Measurements from ENCODE around the gene UTF1. TPM values are rescaled to one million over a fixed set of nuclear protein-coding genes. Genes with fewer than 3 reads are reported as not detected.

The UTF1 gene
- total RNA-seq, 4 donors from 2014 or later, result not detected

GRCh38 chr10:133207041-133207600 is 22.9 kb upstream of the UTF1 start:
- TF ChIP-seq, protein P1, sequence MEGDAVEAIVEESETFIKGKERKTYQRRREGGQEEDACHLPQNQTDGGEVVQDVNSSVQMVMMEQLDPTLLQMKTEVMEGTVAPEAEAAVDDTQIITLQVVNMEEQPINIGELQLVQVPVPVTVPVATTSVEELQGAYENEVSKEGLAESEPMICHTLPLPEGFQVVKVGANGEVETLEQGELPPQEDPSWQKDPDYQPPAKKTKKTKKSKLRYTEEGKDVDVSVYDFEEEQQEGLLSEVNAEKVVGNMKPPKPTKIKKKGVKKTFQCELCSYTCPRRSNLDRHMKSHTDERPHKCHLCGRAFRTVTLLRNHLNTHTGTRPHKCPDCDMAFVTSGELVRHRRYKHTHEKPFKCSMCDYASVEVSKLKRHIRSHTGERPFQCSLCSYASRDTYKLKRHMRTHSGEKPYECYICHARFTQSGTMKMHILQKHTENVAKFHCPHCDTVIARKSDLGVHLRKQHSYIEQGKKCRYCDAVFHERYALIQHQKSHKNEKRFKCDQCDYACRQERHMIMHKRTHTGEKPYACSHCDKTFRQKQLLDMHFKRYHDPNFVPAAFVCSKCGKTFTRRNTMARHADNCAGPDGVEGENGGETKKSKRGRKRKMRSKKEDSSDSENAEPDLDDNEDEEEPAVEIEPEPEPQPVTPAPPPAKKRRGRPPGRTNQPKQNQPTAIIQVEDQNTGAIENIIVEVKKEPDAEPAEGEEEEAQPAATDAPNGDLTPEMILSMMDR (IDR thresholded peaks at IDR 0.05; ENCODE audit: low read depth), result no peak

DNA sequence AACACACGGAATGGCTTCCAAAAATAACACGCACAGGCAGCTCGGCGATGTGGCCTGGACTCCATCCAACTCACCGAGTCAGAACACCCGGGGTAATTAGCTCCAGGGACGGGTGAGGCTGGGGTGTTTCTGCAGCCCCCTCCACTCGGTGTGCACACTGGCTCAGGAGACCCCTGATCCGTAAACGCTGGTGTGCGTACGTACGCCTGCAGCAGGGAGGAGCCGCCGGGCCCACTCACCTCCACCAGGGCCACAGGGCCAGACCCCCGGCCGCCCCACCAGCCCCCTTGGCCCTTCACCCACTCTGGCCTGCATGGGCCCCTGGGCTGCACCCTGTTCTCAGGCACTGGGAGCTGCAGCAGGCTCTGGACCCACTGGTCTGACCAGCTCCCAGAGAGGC is 22.4 kb upstream of the UTF1 start:
- TF ChIP-seq, protein P1 (IDR thresholded peaks at IDR 0.05; ENCODE audit: low read depth), result no peak

GRCh38 chr10:133208466-133208865 is 21.6 kb upstream of the UTF1 start:
- TF ChIP-seq, protein P1 (IDR thresholded peaks at IDR 0.05; ENCODE audit: low read depth), result no peak

DNA sequence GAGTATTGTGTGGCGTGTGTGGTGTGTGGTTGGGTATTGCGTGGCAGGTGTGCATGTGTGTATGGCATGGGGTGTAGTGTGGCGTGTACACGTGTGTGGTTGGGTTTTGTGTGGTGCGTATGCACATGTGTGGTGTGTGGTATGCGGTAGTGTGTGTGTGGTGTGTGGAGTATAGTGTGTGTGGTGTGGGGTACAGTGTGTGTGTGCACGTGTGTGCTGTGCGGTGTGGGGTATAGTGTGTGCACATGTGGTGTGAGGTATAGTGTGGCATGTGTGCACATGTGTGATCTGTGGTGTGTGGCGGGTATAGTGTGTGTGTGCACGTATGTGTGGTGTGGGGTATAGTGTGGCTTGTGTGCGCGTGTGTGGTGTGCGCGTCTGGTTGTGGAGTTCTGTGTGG is 20.9 kb upstream of the UTF1 start:
- TF ChIP-seq, protein P1 (IDR thresholded peaks at IDR 0.05; ENCODE audit: low read depth), result no peak

DNA sequence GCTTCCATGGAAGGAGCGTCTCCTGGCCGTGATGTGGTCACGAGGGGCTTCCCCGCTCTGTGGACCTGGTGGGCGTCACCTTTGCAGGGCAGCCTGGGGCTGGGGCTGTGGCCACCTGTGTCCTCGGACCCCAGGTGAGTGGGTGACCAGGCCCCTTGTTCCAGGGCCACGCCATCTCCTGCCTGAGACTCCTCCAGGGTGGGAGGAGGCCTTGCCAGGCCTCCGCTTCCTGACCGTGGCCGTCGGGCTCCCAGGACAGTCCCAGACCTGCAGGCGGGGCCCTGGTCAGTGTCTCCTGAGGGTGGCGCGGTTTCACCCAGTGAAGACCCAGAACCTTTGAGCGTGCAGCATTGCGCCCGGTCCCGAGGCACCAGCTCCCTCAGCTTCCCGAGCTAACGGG is 20.4 kb upstream of the UTF1 start:
- TF ChIP-seq, protein P1 (IDR thresholded peaks at IDR 0.05; ENCODE audit: low read depth), result no peak

- TF ChIP-seq, protein P1 (IDR thresholded peaks at IDR 0.05; ENCODE audit: low read depth), result no peak
Observed at GRCh38 chr10:133210398-133211140, 19.4 kb upstream of the UTF1 start.

DNA sequence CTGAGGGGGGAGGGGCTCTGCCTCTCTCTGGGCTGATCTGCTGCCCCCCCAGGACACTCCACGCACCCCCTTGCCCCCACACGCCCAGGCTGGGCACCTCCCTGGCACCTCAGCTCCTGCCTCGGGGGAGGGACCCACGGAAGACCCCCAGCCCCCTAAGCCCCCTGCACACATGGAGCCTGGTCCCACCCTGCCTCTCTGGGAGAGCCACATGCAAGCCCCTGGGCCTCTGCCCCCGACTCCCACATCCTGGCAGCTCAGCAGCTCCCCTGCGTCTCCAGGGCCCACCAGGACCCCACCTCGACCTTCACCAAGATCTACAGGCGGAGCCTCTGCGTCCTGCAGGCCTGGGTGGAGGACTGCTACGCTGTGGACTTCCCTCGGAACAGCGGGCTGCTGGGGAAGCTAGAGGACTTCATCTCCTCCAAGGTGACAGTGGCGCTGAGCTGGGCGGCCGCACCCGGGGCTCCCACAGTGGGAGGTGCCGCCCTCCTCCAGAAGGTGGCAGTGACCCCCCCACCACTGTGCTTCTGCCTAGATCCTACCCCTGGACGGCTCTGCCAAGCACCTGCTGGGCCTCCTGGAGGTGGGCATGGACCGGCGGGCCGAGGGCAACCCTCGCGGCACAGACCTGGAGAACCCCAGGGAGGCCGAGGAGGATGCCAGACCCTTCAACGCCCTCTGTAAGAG is 18.7 kb upstream of the UTF1 start:
- TF ChIP-seq, protein P1 (IDR thresholded peaks at IDR 0.05; ENCODE audit: low read depth), result no peak
